ENCODE results near the gene PODNL1. TPM values are rescaled to one million over a fixed set of nuclear protein-coding genes. Genes with fewer than 3 reads are reported as not detected.
A peak's percentile ranks its signal among the peaks of the same experiment; 100 is the strongest.
"Not testable (repeated sequence)": the region's sequence is repeated elsewhere in the genome, so short reads cannot be mapped to it uniquely, and the experiment has no call there.

Gene PODNL1
- total RNA-seq, 1 experiment from 2014 or later = not detected

DNA sequence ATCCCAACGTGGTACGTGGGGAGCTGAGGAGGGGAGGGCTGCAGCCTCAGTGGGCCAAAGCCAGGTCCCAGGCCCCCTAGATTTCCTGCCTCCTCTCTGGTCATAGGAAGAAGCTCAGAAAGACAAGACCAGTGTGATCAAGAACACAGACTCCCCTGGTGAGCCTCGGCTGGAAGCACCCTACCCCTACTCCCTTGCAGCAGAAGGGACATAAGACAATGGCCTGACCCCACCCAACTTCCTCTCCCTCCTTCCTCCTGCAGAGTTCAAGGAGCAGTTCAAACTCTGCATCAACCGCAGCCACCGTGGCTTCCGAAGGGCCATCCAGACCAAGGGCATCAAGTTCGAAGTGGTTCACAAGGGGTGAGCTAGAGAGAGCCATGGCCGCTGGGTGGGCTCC is 11.5 kb downstream of the PODNL1 start:
- DNase-seq (ENCODE audit: low read depth) = no peak

DNA sequence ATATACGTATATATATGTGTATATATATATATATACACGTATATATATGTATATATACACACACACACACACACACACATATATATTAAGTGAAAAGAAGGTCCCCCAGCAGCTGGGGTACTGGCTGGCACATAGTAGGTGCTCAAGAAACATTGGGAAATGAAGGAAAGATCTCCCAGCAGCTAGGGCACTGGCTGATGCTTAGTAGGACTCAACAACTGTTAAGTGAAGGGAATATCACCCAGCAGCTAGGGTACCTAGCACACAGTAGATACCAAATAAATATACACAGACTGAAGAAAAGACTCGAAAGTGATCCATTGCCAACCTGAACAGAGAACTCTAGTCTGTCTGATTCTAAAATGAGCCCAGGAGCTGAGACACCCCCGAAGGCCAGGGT is 12.2 kb downstream of the PODNL1 start:
- DNase-seq (ENCODE audit: low read depth) = no peak

DNA sequence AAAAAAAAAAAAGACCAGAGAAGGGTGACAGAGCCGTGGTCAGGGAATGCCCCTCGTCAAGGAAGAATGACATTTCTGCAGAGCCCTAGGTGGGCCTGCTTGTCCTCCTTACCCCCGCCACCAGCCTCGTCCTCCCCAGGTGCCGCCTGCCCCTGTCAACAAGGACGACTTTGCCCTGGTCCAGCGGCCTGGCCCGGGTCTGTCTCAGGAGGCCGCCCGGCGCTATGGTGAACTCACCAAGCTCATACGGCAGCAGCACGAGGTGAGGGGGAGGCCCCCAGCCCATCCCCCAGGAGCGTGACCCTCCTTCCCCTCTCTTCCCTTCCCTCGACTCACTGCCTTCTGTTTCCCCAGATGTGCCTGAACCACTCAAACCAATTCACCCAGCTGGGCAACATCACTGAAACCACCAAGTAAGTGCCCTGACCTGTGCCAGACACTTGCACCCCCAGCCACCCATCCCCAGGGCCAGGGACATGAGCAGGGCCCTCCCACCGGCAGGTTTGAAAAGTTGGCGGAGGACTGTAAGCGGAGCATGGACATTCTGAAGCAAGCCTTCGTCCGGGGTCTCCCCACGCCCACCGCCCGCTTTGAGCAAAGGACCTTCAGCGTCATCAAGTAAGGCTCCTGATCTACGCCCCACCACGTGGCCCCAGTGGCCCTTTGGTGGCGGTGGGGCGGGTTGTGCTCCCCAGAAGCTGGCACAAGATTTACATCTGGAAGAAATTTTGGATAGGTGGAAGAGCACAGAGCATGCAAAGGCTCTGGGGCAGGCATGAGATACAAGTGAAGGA is 14.8 kb downstream of the PODNL1 start:
- no peak for DNase-seq (ENCODE audit: low read depth)

DNA sequence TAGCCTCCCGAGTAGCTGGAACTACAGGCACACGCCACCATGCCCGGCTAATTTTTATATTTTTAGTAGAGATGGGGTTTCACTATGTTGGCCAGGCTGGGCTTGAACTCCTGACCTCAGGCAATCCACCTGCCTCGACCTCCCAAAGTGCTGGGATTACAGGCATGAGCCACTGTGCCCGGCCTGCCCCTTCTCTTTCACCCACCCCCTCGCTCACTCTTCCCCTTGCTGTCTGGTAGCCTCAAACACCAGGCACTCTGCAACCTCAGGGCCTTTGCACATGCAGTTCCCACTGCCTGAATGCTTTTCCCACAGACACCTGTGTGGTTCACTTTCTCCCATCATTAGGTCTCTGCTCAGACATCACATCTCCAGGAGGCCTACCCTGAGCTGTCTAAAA is 16.1 kb downstream of the PODNL1 start:
- not testable (repeated sequence) for DNase-seq (ENCODE audit: low read depth)

DNA sequence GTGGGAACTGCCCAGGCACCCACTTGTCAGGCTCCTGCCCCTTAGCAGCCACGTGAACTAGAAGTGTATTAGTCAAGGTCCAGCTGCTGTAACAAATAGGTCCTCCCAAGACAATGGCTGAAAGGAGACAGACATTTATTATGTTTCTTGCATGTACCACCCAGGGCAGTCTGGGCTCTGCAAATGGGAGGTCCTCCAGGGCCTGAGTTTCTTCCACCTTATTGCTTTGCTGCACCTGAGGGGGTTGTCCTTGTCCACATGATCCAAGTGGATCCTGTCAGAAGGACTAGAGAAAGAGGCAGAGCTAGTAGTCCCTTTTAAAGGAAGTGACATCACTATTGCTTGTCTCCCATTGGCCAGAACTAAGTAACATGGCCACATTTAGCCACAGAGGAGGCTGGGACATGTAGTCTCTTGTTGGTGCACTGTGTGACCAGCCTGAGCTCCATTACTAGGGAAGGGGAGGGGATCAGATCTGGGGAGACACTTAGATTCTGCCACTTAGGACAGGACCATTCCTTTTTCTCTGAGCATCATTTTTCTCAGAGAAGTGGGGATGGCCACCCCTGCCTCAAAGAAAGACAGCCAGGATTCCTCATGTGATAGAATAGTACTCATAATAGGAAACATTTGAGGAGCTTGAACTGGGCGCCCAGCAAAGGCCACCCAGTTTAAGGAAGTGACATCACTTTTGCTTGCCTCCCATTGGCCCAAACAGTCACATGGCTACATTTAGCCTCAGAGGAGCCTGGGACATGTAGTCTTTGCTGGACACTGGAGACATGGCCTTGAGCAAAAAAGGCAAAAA is 17.1 kb downstream of the PODNL1 start:
- DNase-seq (ENCODE audit: low read depth) = peak; percentile 63

DNA sequence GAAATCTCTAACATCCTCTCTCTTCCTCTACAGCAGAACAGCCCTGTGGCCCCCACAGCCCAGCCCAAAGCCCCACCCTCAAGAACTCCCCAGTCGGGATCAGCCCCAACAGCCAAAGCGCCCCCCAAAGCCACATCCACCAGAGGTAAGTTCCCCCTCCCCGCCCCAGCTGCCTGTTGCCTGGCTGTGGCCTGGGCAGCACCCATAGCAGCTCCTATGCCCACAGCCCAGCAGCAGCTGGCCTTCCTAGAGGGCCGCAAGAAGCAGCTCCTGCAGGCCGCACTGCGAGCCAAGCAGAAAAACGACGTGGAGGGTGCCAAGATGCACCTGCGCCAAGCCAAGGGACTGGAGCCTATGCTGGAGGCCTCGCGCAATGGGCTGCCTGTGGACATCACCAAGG is 17.7 kb downstream of the PODNL1 start:
- no peak for DNase-seq (ENCODE audit: low read depth)

DNA sequence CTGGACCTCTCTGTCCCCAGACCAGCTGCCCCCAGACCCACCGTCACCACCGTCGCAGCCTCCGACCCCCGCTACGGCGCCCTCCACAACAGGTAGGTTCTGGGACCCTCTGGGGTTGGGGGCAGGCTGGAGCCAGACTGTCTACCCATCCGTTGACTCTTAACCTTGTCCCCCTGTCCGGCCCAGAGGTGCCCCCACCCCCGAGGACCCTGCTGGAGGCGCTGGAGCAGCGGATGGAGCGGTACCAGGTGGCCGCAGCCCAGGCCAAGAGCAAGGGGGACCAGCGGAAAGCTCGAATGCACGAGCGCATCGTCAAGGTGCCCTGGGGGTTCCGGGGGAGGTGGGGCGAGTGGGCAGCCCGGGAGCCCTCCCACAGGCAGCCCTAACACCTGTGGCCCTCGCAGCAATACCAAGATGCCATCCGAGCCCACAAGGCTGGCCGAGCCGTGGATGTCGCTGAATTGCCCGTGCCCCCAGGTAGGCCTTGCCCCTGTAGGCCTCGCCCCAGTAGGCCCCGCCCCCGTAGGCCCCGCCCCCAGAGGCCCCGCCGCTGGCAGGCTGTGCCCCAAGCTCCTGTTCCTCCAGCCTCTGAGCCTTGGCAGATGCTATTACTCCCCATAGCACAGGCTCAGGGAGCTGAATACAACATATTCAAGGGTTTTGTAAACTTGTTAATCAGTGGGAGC is 19.3 kb downstream of the PODNL1 start:
- no peak for DNase-seq (ENCODE audit: low read depth)

DNA sequence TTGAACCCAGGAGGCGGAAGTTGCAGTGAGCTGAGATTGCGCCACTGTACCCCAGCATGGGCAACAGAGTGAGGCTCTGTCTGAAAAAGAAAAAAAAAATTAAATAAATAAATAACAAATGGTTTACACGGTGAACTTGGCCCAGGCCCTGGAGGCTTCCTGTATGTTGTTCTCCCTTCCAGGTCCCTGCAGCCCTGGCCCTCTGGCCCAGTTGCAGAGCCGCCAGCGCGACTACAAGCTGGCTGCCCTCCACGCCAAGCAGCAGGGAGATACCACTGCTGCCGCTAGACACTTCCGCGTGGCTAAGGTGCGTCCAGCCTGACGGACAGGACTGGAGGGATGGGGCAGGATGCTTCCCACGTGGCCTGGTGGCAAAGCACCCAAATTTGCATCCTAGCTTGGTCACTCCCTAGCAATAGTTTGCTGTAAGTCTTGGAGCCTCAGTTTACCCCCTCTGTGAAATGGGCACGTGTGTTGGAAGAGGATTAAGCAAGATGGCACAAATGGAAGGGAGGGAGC is 20.3 kb downstream of the PODNL1 start:
- DNase-seq (ENCODE audit: low read depth) = no peak

DNA sequence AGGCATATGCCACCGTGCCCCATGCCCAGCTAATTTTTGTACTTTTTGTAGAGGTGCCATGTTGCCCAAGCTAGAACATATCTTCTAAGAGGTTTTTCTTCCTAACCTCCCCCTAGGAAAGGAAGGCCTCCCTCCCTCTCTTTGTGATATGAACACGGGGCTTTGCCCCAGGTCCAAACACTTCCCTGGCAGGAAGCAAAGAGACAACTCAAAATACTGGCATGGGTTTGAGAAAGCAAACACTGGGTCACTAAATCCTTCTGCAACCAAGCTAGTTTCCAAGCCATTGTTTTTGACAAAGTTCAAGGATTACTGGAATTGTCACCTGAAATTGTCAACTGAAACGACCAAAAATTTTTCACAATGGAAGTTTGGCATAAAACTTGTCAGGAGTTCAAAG is 23.4 kb downstream of the PODNL1 start:
- DNase-seq (ENCODE audit: low read depth) = no peak

DNA sequence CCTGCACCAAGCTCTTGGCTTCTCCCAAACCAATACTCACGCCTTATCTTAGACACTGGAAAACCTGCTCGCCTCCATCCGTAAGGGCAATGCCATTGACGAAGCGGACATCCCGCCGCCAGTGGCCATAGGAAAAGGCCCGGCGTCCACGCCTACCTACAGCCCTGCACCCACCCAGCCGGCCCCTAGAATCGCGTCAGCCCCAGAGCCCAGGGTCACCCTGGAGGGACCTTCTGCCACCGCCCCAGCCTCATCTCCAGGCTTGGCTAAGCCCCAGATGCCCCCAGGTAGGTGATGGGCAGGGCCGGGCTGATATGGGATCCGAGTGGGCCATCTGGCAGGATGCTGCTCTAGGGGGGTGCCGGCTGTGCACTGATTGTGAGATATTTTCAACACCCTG is 24.9 kb downstream of the PODNL1 start:
- no peak for DNase-seq (ENCODE audit: low read depth)

DNA sequence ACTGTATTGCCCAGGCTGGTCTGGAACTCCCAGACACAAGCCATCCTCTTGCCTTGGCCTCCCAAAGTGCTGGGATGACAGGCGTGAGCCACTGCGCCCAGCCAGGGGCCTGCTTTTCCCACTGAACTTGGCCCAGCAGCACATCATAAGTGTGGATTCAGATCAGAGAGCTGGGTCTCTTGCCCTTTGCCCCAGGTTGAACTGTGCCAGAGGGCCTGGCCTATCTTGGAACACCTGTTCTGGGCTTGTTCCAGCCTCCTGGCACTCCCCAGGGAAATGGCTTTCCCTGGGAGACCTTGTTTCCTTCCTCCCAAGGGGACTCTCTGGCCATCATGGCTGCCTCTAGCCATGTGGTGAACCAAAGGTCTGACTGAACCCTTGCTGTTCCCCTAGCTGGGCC is 28.8 kb downstream of the PODNL1 start:
- DNase-seq (ENCODE audit: low read depth) = no peak

DNA sequence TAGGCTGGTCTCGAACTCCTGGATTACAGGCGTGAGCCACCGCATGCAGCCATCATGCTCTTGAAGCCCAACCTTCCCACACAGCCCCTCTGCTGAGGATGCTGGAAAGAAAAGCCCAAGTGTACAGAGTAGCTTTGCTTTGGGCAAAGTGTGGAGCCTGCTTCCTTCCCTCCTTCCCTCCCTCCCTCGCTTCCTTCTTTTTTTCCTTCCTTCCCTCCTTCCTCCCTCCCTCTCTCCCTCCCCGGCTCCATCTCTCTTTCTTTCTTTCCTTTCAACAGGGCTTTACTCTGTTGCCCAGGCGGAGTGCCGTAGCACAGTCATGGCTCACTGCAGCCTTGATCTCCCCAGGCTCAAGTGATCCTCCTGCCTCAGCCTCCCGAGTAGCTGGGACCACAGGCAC is 29.5 kb downstream of the PODNL1 start:
- DNase-seq (ENCODE audit: low read depth) = no peak

DNA sequence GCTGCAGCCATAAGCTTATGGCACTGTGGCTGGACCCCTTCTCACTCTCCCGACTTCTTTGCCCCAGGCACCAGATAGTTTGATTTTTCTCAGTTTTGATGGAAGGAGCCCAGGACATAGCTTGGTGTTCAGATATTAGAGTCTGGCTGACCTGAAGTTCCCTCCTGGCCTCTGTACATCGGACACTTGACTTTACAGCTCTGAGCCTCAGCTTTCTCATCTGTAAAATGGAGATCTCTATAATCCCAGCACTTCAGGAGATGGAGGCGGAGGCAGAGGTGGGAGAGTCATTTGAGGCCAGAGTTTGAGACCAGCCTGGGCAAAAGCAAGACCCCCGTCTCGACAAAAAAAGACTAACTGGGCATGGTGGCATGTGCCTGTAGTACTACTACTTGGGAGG is 31.3 kb downstream of the PODNL1 start:
- no peak for DNase-seq (ENCODE audit: low read depth)

DNA sequence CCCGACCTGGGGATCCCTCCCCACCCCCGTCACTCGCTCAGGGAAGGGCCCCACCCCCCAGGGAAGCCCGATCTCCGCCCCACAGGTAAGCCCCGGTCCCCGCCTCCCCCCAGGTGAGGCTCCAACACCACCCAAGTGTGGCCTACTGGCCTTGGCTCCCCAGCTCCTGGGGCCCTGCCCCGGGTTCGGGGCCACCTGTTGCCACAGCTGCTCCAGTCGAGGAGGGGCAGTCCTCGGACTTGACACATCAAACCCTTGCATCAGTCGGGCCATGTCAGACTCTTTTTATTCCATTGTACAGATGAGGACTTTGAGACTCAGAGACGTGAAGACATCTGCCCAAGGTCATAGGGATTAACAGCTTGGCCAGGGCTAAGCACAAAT is 31.7 kb downstream of the PODNL1 start:
- no peak for DNase-seq (ENCODE audit: low read depth)

DNA sequence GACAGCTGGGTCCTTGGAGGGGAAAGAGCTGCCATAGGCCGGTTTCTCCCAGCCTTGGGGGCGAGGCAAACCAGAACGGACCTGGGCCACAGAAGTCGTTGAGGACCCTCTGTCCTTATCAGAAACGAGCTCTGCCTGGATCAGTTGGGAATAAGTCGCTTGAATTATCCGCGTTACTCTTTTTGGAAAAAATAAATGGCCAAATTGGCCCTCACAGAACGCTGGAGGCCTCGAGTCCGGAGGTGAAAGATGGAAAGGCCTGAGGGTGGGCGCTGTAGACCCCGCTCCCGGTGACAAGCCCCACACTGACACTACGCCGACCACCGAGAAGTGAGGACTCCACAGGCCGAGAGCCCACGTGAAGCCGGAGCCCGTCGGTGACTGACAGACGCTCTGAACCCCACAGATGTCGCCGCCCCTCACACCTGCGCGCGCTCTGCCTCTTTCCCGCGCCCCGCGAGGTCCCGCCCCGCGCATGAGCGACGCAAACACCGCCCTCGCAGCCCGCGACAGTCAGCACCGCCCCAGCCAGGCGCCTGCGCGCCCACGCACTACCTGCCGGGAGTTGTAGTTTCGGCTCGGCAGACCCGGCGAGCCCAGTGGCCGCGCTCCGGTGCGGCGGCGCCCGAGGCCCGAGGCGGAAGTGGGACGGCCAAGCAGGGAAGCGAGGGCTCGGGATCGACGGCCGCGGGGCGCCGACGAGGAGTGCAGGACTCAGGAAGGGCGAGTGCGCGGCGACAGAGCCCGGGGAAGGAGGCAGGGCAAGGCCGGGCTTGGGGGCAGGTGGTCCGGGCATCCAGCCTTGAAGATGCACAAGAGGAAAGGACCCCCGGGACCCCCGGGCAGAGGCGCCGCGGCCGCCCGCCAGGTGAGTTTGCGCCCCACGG is 32.3 kb downstream of the PODNL1 start, which contains the start of the genes BRME1 and CC2D1A:
TSS of gene BRME1 (minus strand) at position 484 of the 887 bp plus-strand sequence. CDS start 1,225 bp downstream, outside the sequence.
TSS of gene CC2D1A (plus strand) at position 568 of the 887 bp plus-strand sequence. CDS start at position 809, 241 bp downstream.
- peak; percentile 95 for DNase-seq (ENCODE audit: low read depth)

DNA sequence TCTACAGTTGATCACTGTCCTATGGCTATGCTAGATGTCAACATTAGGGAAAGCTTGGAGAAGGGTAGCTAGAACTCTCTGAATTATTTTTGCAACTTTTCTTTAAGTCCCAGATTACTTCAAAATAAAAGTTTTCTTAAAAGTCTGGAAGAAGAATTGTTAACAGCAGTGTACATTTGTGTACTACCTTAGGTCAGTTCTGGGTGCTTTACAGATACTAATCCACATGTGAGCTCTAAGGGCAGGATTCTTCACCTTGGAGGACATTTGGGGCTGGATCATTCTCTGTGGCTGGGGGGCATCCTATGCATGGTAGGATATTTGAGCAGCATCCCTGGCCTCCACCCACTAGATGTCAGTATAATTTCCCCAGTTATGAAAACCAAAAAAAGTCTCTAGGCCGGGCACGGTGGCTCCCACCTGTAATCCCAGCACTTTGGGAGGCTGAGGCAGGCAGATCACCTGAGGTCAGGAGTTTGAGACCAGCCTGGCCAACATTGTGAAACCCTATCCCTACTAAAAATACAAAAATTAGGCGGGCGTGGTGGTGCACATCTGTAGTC is 35.1 kb downstream of the PODNL1 start:
- no peak for DNase-seq (ENCODE audit: low read depth)

DNA sequence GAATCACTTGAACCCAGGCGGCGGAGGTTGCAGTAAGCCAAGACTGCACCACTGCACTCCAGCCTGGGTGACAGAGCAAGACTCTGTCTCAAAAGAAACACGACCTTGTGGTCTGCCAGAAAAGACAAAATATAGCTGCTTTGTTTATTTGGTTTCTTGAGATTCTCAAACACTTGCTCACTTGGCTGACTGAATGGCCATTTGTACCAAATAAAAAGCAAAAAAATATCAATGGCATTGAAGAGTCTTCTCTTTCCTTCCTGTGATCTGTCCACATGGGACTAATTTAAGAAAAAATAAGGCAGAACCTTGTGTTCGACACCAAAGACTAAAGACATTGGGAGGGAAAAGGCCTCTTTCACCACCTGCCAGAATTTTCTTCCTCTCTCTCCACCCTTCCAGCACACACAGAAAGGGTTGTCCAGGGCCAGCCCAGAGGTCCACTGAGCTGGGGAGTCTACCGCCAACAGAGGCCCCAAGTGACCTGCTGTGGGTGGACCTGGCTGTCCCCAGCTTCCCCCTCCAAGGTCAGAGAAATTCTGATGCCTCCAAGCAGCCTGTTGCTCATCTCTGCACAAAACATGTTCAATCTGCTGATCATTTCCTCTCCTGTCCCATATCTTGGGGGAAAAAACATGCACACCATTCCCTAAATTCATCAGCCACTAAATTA is 38.2 kb downstream of the PODNL1 start:
- DNase-seq (ENCODE audit: low read depth) = no peak

DNA sequence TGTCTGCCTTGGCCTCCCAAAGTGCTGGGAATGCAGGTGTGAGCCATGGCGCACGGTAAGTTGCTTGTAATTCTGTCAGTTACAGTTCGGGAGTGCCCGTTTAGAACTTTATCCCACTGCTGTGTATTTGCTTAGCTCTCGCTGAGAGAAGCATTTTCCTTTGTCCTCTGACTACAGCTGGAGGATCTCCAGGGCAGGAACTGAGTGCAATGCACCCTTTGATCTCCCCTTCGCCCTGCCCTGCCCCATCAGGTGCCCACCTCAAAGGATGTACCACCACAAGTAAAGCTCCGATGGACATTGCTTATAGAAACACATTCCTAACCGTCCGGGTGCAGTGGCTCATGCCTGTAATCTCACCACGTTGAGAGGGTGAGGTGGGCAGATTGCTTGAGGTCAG is 38.8 kb downstream of the PODNL1 start:
- no peak for DNase-seq (ENCODE audit: low read depth)

DNA sequence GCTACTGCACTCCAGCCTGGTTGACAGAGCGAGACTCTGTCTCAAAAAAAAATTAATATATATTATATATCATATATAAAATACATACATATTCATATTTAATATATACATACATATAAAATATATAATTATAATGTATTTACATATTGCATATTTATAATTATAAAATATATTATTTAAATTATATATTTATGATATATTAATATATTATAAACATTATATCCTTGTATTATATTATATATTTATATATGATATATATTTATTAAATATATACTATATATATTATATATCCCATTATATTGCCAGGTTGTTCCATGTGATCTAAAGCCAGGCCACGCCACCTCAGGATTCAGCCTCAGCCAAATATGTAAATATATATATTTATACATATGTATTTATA is 42.0 kb downstream of the PODNL1 start:
- no peak for DNase-seq (ENCODE audit: low read depth)

DNA sequence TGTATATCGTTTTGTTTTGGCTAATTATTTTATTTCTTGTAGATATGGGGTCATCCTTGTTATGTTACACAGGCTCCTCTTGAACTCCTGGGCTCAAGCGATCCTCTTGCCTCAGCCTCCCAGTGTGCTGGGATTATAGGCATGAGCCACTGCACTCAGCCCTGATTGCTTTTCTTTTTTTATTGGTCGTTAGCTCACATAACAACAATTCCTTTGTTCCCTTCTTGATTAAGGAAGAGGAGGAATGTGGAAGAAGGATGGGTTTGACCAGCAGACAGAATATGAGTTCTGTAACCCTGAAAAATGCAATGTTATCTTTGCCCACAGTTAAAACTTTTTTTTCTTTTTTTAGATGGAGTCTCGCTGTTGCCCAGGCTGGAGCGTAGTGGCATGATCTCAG is 43.7 kb downstream of the PODNL1 start:
- DNase-seq (ENCODE audit: low read depth) = no peak
